ENCODE measurements around the gene FRRS1.
A peak's percentile ranks its signal among the peaks of the same experiment; 100 is the strongest.
"Not testable (repeated sequence)": the region's sequence is repeated elsewhere in the genome, so short reads cannot be mapped to it uniquely, and the experiment has no call there.

FRRS1 gene, protein sequence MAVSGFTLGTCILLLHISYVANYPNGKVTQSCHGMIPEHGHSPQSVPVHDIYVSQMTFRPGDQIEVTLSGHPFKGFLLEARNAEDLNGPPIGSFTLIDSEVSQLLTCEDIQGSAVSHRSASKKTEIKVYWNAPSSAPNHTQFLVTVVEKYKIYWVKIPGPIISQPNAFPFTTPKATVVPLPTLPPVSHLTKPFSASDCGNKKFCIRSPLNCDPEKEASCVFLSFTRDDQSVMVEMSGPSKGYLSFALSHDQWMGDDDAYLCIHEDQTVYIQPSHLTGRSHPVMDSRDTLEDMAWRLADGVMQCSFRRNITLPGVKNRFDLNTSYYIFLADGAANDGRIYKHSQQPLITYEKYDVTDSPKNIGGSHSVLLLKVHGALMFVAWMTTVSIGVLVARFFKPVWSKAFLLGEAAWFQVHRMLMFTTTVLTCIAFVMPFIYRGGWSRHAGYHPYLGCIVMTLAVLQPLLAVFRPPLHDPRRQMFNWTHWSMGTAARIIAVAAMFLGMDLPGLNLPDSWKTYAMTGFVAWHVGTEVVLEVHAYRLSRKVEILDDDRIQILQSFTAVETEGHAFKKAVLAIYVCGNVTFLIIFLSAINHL

DNA sequence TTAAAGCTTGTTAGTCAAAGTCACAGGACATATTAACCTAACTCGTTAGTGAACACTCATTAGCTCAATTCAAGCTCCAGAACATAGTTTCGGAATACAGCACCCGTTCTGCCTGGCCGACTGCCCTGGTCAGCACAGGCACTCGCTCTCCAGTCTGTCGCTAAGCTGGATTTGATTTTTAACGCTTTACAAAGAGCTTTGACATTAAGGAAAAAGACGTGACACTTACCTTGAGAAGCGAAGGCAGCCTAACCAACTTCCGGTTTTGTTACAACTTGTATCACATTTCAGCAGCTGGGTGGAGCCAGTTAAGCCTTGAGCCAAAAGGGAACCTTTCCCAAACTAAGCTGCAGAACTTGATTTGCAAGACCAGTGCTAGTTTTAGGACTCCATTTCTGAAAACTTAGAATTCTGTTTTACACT, at the start of gene FRRS1:
FRRS1 (minus strand) TSS at position 258 of the 423 bp plus-strand sequence. CDS start 17,867 bp downstream, outside the sequence.
- peak; percentile 79 for DNase-seq

GRCh38 chr1:99814373-99814900, 48.0 kb upstream of the FRRS1 start:
- no peak for DNase-seq

DNA sequence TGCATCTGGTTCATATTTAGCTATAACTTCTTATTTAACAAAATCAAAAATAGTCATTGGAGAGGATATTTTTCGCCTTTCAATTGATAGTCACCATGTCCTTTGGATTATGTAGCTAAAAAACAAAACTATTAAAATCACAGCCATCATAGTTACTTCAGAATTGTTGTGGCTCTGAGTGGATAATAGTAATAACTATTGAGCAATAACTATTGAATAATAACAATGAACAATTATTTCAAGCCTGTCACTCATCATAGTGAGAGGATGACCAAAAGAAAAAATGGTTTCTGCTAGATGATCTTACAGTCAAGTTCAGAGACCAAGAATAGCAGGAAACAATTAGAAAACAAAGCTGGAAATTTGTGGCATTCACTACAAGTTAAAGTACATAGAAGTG, 45.3 kb upstream of the FRRS1 start:
- DNase-seq = no peak

GRCh38 chr1:99811075-99811474, 44.6 kb upstream of the FRRS1 start:
- no peak for DNase-seq

DNA sequence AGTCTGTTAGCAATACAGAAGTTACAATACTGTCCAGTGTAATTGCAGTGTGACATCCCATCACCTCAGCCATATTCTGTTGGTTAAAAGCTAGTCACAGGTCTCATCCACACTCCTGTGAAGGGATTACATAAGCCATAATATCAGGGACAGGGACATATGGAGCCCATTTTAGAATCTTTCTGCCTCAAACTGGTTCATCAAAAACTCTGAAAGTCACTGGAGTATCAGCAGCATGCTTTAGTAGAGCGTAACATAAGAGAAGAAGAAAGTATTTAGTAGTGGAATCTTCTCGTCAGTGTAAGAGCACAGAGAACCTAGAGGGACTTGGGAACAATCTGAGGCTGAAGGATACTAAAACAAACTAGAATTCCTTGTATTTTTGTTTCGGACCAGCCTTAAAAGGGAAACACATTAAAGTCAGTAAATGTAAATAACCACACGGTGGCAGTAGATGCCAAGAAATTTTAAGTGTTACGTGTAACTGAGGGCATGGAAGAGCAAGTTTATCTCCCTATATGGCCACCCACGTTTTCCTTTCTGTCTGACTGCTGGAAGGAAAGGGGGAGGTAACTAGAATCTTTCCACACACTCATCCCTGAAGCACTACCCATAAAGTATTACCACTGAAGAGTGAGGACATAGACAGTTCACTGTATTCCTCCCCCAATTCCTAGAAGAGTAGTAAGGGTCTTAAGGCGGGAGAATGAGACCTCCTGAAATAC, 42.1 kb upstream of the FRRS1 start:
- peak; percentile 90 for DNase-seq

- no peak for DNase-seq
Measured at GRCh38 chr1:99806882-99807281, 40.4 kb upstream of the FRRS1 start.

DNA sequence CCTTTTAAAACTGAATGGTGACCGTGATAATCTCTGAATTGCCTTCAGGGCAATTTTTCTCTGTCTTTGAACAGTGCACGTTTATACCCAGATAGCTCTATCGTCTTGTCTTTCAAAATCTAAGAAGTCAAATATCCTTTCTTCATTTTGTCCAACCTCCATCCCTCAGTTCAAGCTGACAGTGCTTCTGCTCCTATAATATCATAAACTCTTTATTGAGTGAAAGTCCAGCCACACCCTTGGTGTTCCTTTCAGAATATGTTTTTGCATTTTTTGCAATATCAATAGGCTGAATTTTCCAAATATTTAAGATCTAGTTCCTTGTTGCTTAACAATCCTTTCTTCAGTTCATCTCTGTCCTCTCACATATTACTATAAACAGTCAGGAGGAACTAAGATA, 35.1 kb upstream of the FRRS1 start:
- DNase-seq = no peak

- not testable (repeated sequence) for DNase-seq
Measured at GRCh38 chr1:99793861-99794260, 27.4 kb upstream of the FRRS1 start.

DNA sequence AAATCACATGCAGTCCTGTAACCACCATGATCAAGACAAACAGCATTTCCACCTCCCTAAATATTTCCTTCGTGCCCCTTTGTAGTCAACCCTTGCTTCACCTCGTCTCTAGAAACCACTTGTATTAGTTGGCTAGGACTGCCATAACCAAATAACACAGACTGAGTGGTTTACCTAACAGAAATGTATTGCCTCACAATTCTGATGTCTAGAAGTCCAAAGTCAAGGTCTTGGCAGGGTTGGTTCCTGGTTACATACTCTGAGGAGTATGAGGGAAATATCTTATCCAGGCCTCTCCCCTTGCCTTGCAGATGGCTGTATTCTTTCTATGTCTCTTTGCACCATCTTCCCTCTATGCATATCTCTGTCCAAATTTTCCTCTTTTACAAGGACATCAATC, 23.3 kb upstream of the FRRS1 start:
- no peak for DNase-seq

DNA sequence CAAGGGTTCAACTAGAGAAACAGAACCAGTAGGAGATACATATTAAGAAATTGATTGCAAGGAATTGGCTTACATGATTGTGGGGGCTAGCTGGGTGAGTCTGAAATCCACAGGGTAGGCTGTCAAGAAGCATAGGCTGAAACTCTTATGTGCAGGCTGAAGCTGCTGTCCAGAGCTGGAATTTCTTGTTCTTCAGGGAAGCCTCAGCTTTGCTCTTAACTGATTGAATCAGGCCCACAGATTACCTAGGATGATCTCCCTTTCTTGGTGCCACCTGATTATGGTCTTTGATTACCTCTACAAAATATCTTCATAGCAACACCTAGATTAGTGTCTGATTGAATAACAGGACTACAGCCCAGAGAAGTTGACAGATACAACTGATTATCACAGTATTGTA, 22.5 kb upstream of the FRRS1 start:
- DNase-seq = no peak

DNA sequence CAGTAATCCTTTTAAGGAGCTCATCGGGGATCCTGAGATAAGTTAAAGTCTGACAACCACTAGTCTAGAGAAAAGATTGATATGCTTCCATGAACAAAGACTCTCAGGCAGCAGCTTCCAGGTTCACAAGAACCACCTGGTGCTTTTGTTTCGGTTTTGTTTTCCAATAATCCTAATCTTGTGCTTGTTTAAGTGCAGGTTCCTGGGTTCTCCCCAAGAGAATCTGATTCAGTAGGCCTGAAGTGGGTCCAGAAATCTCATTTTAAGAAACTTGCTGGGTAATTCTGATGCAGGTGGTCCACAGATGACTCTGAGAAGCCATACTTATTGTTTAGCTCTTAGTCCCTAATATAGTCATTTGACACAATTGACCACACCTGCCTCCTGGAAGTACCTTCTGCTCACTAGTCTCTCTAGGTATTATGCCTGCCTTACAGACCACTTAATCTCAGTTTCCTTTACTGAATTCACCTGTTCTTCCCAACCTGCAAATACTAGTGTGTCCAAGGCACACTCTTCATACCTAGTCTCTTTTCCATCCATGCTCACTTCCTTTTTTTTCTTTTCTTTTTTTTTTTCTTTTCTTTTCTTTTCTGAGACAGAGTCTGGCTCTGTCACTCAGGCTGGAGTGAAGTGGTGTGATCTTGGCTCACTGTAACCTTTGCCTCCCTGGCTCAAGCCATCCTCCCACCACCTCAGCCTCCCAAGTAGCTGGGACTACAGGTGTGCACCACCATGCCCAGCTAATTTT, 20.5 kb upstream of the FRRS1 start:
- no peak for DNase-seq

- DNase-seq = no peak
Measured at GRCh38 chr1:99784809-99785255, 18.4 kb upstream of the FRRS1 start.

- no peak for DNase-seq
Measured at GRCh38 chr1:99784143-99784542, 17.7 kb upstream of the FRRS1 start.

GRCh38 chr1:99782920-99783319, 16.5 kb upstream of the FRRS1 start:
- DNase-seq = no peak

- DNase-seq = no peak
Measured at GRCh38 chr1:99782397-99782796, 16.0 kb upstream of the FRRS1 start.

DNA sequence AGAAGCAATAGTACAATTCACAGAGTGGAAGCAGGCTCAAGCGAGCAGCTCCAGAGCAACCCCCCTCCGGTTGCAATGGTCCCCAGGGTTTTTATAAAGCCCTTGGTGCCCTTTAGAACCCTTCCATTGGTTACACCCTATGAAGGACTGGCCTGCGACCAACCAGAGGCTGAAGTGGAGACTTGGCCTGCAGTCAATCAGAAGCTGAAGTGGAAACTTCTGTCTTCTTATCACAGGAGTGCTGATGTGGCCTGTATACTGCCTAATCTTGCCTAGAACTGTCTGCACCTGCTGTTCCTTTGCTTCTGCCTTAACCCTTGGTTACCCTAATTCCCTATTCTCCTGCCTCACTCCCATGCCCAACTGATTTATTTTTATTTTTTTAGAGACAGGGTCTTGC, 15.4 kb upstream of the FRRS1 start:
- DNase-seq = no peak

DNA sequence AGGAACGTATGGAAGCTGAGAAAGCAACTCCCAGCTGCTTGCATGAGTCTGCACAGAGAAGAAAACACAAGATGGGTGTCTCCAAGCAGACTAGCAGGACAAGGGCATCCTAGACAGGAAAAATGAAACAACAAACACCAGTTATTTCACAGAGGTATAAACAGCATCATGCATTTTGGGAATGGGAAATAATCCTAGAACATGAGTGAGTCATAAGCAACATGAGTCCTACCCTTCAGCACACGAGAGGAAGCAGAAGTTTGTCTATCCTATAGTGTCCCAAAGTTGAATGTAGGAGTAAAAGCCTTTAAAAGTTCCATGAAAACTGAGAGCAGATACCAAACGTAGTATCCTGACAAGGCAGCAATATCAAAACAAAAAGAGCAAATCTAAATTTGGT, 11.3 kb upstream of the FRRS1 start:
- DNase-seq = no peak

DNA sequence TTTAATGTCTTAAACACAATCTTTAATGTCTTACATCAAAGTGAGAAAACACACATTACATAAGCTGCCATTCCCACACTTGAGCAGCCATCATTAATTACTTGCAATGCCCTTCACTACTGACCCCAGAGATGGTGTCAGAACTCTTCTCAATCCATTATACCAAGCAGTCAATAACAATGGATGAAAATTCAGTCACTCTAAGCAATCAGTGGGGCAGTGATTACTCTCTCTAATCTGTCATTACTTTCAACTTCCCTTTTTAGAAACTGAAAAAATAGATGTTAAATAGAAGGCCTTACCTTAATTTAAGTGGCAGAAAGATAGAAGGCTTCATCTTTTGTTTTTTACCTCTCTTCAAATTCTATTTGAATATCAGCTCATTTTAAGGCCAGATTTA, 9.7 kb upstream of the FRRS1 start:
- no peak for DNase-seq

DNA sequence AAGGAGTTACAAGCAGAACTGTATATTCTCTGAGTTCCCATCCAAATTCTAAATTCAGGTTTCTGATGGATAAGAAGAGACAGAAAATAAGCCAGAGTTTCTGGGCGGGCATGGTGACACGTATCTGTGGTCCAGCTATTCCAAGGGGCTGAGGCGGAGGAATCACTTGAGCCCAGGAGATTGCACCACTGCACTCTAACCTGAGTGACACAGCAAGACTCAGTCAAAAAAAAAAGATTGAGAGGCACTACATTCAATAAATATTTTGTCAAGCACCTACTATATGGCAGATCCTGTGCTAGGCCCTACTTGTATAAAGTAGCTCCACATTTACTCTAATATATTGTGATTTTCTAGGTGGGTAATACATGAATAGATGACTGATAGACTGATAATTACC, 6.4 kb upstream of the FRRS1 start:
- DNase-seq = no peak

DNA sequence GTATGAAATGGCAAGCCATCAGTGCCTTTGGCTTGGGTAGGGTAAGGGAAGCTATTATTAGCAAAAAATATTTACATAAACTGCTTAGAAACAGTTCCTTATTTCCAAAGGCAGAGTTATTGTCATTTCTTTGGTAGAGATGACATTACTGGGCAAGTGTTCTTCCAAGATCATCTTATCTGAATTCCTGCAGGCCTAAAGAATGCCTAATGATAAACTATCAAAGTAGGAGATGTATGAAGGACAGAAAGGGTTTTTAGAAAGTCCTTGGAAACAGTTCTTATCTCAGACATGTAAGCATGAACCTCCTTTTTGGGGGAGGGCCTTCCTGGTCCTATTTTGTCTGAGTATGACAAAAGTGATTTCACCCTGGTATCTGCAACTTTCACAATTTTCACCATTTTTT, 5.1 kb upstream of the FRRS1 start:
- DNase-seq = no peak

GRCh38 chr1:99768524-99769245, 2.2 kb upstream of the FRRS1 start:
- DNase-seq = no peak

- no peak for DNase-seq
Measured at GRCh38 chr1:99768104-99768503, 1.7 kb upstream of the FRRS1 start.
